Rectal smooth muscle tissue (tissue), 1 donor: ENCODE results near the gene SOX2.

ENCODE experiments used
- H3K27ac ChIP-seq: one replicate; pipeline ENCODE4 v1.7.0; 2013; ENCODE audit warnings: low read depth, low read length, inconsistent platforms
- H3K27me3 ChIP-seq: one replicate; pipeline ENCODE4 v1.7.0; 2013; ENCODE audit warnings: low read length; ENCODE audit not compliant: control insufficient read depth, insufficient read depth
- H3K36me3 ChIP-seq: one replicate; pipeline ENCODE4 v1.7.0; 2013; ENCODE audit warnings: low read length; ENCODE audit not compliant: control insufficient read depth, insufficient read depth
- H3K4me1 ChIP-seq: one replicate; pipeline ENCODE4 v1.7.0; 2013; ENCODE audit warnings: low read length; ENCODE audit not compliant: control insufficient read depth, insufficient read depth
- H3K4me3 ChIP-seq: one replicate; pipeline ENCODE4 v1.7.0; 2013; ENCODE audit warnings: low read length
- H3K9ac ChIP-seq: one replicate; pipeline ENCODE4 v1.7.0; 2013; ENCODE audit warnings: low read length

Gene SOX2

GRCh38 chr3:181710345-181711291, 1.1 kb upstream of the SOX2 start:
- no peak overlapping the region for H3K27ac ChIP-seq
- H3K27me3 ChIP-seq: peaks cover 36% of the 10 kb centered on the region
- H3K9ac ChIP-seq: no peak overlapping the region
- peak overlapping the region; percentile 40 for H3K4me3 ChIP-seq
- H3K4me1 ChIP-seq: no peaks in the 10 kb centered on the region
- no peaks in the 10 kb centered on the region for H3K36me3 ChIP-seq

GRCh38 chr3:181712226-181712552, 464 bp downstream of the SOX2 start:
- Histone ChIP-seq H3K27ac (no peak overlapping the region), H3K36me3 (no peaks in the 10 kb centered on the region), H3K9ac (no peak overlapping the region), H3K27me3 (peaks cover 38% of the 10 kb centered on the region), H3K4me3 (peak overlapping the region; percentile 46), H3K4me1 (no peaks in the 10 kb centered on the region)

GRCh38 chr3:181712553-181713279, 991 bp downstream of the SOX2 start:
- Histone ChIP-seq H3K27ac (no peak overlapping the region), H3K9ac (no peak overlapping the region), H3K4me3 (peak overlapping the region; percentile 37), H3K36me3 (no peaks in the 10 kb centered on the region), H3K4me1 (no peaks in the 10 kb centered on the region), H3K27me3 (peaks cover 41% of the 10 kb centered on the region)

- no peaks in the 10 kb centered on the region for H3K4me1 ChIP-seq
- H3K27ac ChIP-seq: no peak overlapping the region
- peaks cover 44% of the 10 kb centered on the region for H3K27me3 ChIP-seq
- no peak overlapping the region for H3K9ac ChIP-seq
- no peak overlapping the region for H3K4me3 ChIP-seq
- no peaks in the 10 kb centered on the region for H3K36me3 ChIP-seq
Measured at GRCh38 chr3:181713280-181713647, 1.5 kb downstream of the SOX2 start.

GRCh38 chr3:181713676-181714612, 2.2 kb downstream of the SOX2 start:
- Histone ChIP-seq H3K4me3 (no peak overlapping the region), H3K27ac (no peak overlapping the region), H3K4me1 (no peaks in the 10 kb centered on the region), H3K36me3 (no peaks in the 10 kb centered on the region), H3K9ac (no peak overlapping the region), H3K27me3 (peaks cover 47% of the 10 kb centered on the region)

GRCh38 chr3:181715571-181716340, 4.0 kb downstream of the SOX2 start:
- H3K4me1 ChIP-seq: no peaks in the 10 kb centered on the region
- no peaks in the 10 kb centered on the region for H3K36me3 ChIP-seq
- no peak overlapping the region for H3K9ac ChIP-seq
- peaks cover 47% of the 10 kb centered on the region for H3K27me3 ChIP-seq
- H3K27ac ChIP-seq: no peak overlapping the region
- H3K4me3 ChIP-seq: no peak overlapping the region

- peaks cover 45% of the 10 kb centered on the region for H3K27me3 ChIP-seq
- H3K9ac ChIP-seq: no peak overlapping the region
- no peak overlapping the region for H3K4me3 ChIP-seq
- H3K36me3 ChIP-seq: no peaks in the 10 kb centered on the region
- H3K4me1 ChIP-seq: no peaks in the 10 kb centered on the region
- H3K27ac ChIP-seq: no peak overlapping the region
Measured at GRCh38 chr3:181716966-181717365, 5.2 kb downstream of the SOX2 start.

GRCh38 chr3:181717549-181718171, 5.9 kb downstream of the SOX2 start:
- no peaks in the 10 kb centered on the region for H3K36me3 ChIP-seq
- no peaks in the 10 kb centered on the region for H3K4me1 ChIP-seq
- peaks cover 44% of the 10 kb centered on the region for H3K27me3 ChIP-seq
- no peak overlapping the region for H3K27ac ChIP-seq
- no peak overlapping the region for H3K4me3 ChIP-seq
- no peak overlapping the region for H3K9ac ChIP-seq

GRCh38 chr3:181718369-181718768, 6.6 kb downstream of the SOX2 start:
- Histone ChIP-seq H3K4me3 (no peak overlapping the region), H3K27me3 (peaks cover 48% of the 10 kb centered on the region), H3K36me3 (no peaks in the 10 kb centered on the region), H3K4me1 (no peaks in the 10 kb centered on the region), H3K27ac (no peak overlapping the region), H3K9ac (no peak overlapping the region)

GRCh38 chr3:181718987-181719911, 7.5 kb downstream of the SOX2 start:
- Histone ChIP-seq H3K4me3 (no peak overlapping the region), H3K27ac (peak overlapping the region; percentile 7), H3K36me3 (no peaks in the 10 kb centered on the region), H3K27me3 (peaks cover 56% of the 10 kb centered on the region), H3K9ac (no peak overlapping the region), H3K4me1 (no peaks in the 10 kb centered on the region)
